ENCODE data around the gene OCSTAMP.

OCSTAMP gene

GRCh38 chr20:46507760-46508407, 42.6 kb downstream of the OCSTAMP start:
- no peak for DNase-seq
- H3K27me3 ChIP-seq (replicated peaks in 2 of 5; ENCODE audit: control insufficient read depth in 4 of 5, insufficient read depth in 5 of 5, low read length in 4 of 5): no peaks in the 10 kb centered on the region
- H3K9me3 ChIP-seq (ENCODE audit: control extremely low read depth in 1 of 5, control insufficient read depth in 4 of 5, insufficient read depth in 2 of 5, low read depth in 1 of 5, low read length in 4 of 5): peaks cover 10 to 38% (median 15%) of the 10 kb centered on the region in 5 experiments
- no peak overlapping the region for H3K27ac ChIP-seq (ENCODE audit: insufficient read depth in 1 of 2, low read depth in 1 of 2, low read length in 2 of 2, poor library complexity in 1 of 2, severe bottlenecking in 2 of 2)
- WGBS (ENCODE audit: insufficient coverage): 30% methylated on average over 1 of the region's 4 CpGs
- H3K4me3 ChIP-seq (ENCODE audit: control insufficient read depth in 1 of 7, extremely low read depth in 1 of 7, insufficient read depth in 4 of 7, low read depth in 2 of 7, low read length in 6 of 7): no peak overlapping the region
- POLR2A ChIA-PET: no interaction called here
- peaks cover 0 to 33% (median 8%) of the 10 kb centered on the region in 4 experiments for H3K36me3 ChIP-seq (ENCODE audit: control insufficient read depth in 4 of 4, insufficient read depth in 4 of 4, low read length in 3 of 4)
- H3K4me1 ChIP-seq (ENCODE audit: control extremely low read depth in 1 of 4, control insufficient read depth in 4 of 4, insufficient read depth in 4 of 4, low read length in 3 of 4): peaks cover 7 to 19% (median 13%) of the 10 kb centered on the region in 4 experiments
- CTCF ChIA-PET: no interaction called here

- Histone ChIP-seq H3K4me1 (ENCODE audit: control extremely low read depth in 1 of 4, control insufficient read depth in 4 of 4, insufficient read depth in 4 of 4, low read length in 3 of 4) (peaks cover 5 to 14% (median 12%) of the 10 kb centered on the region in 4 experiments), H3K4me3 (ENCODE audit: control insufficient read depth in 1 of 7, extremely low read depth in 1 of 7, insufficient read depth in 4 of 7, low read depth in 2 of 7, low read length in 6 of 7) (no peak overlapping the region), H3K27ac (ENCODE audit: insufficient read depth in 1 of 2, low read depth in 1 of 2, low read length in 2 of 2, poor library complexity in 1 of 2, severe bottlenecking in 2 of 2) (no peak overlapping the region), H3K27me3 (replicated peaks in 2 of 5; ENCODE audit: control insufficient read depth in 4 of 5, insufficient read depth in 5 of 5, low read length in 4 of 5) (no peaks in the 10 kb centered on the region), H3K9me3 (ENCODE audit: control extremely low read depth in 1 of 5, control insufficient read depth in 4 of 5, insufficient read depth in 2 of 5, low read depth in 1 of 5, low read length in 4 of 5) (peaks cover 22 to 61% (median 33%) of the 10 kb centered on the region in 5 experiments), H3K36me3 (ENCODE audit: control insufficient read depth in 4 of 4, insufficient read depth in 4 of 4, low read length in 3 of 4) (peaks cover 0 to 43% (median 10%) of the 10 kb centered on the region in 4 experiments)
- no peak for DNase-seq
- POLR2A ChIA-PET: no interaction called here
- CTCF ChIA-PET: no interaction called here
- 97% methylated on average over 3 of the region's 3 CpGs for WGBS (ENCODE audit: insufficient coverage)
Measured at GRCh38 chr20:46505506-46505905, 44.9 kb downstream of the OCSTAMP start.

GRCh38 chr20:46501961-46502360, 48.5 kb downstream of the OCSTAMP start:
- POLR2A ChIA-PET: no interaction called here
- CTCF ChIA-PET: no interaction called here
- DNase-seq: no peak
- Histone ChIP-seq H3K4me3 (ENCODE audit: control insufficient read depth in 1 of 7, extremely low read depth in 1 of 7, insufficient read depth in 4 of 7, low read depth in 2 of 7, low read length in 6 of 7) (peak overlapping the region in 1 of 7 experiments; percentile 22), H3K4me1 (ENCODE audit: control extremely low read depth in 1 of 4, control insufficient read depth in 4 of 4, insufficient read depth in 4 of 4, low read length in 3 of 4) (no peaks in the 10 kb centered on the region), H3K36me3 (ENCODE audit: control insufficient read depth in 4 of 4, insufficient read depth in 4 of 4, low read length in 3 of 4) (peaks cover 0 to 51% (median 10%) of the 10 kb centered on the region in 4 experiments), H3K27ac (ENCODE audit: insufficient read depth in 1 of 2, low read depth in 1 of 2, low read length in 2 of 2, poor library complexity in 1 of 2, severe bottlenecking in 2 of 2) (no peak overlapping the region), H3K27me3 (replicated peaks in 2 of 5; ENCODE audit: control insufficient read depth in 4 of 5, insufficient read depth in 5 of 5, low read length in 4 of 5) (no peaks in the 10 kb centered on the region), H3K9me3 (ENCODE audit: control extremely low read depth in 1 of 5, control insufficient read depth in 4 of 5, insufficient read depth in 2 of 5, low read depth in 1 of 5, low read length in 4 of 5) (peaks cover 27 to 88% (median 46%) of the 10 kb centered on the region in 5 experiments)
- WGBS (ENCODE audit: insufficient coverage): 98% methylated on average over 5 of the region's 6 CpGs

- 100% methylated on average over 1 of the region's 5 CpGs for WGBS (ENCODE audit: insufficient coverage)
- no peak for DNase-seq
- ChIA-PET POLR2A (no interaction called here), CTCF (no interaction called here)
- H3K27ac ChIP-seq (ENCODE audit: insufficient read depth in 1 of 2, low read depth in 1 of 2, low read length in 2 of 2, poor library complexity in 1 of 2, severe bottlenecking in 2 of 2): no peak overlapping the region
- no peaks in the 10 kb centered on the region for H3K4me1 ChIP-seq (ENCODE audit: control extremely low read depth in 1 of 4, control insufficient read depth in 4 of 4, insufficient read depth in 4 of 4, low read length in 3 of 4)
- H3K9me3 ChIP-seq (ENCODE audit: control extremely low read depth in 1 of 5, control insufficient read depth in 4 of 5, insufficient read depth in 2 of 5, low read depth in 1 of 5, low read length in 4 of 5): peaks cover 28 to 91% (median 46%) of the 10 kb centered on the region in 5 experiments
- H3K4me3 ChIP-seq (ENCODE audit: control insufficient read depth in 1 of 7, extremely low read depth in 1 of 7, insufficient read depth in 4 of 7, low read depth in 2 of 7, low read length in 6 of 7): peak overlapping the region in 1 of 7 experiments; percentile 22
- H3K27me3 ChIP-seq (replicated peaks in 2 of 5; ENCODE audit: control insufficient read depth in 4 of 5, insufficient read depth in 5 of 5, low read length in 4 of 5): no peaks in the 10 kb centered on the region
- H3K36me3 ChIP-seq (ENCODE audit: control insufficient read depth in 4 of 4, insufficient read depth in 4 of 4, low read length in 3 of 4): peaks cover 0 to 55% (median 10%) of the 10 kb centered on the region in 4 experiments
Measured at GRCh38 chr20:46501337-46501942, 49.0 kb downstream of the OCSTAMP start.

GRCh38 chr20:46494077-46494476, 56.4 kb downstream of the OCSTAMP start:
- Histone ChIP-seq H3K27me3 (replicated peaks in 2 of 5; ENCODE audit: control insufficient read depth in 4 of 5, insufficient read depth in 5 of 5, low read length in 4 of 5) (no peaks in the 10 kb centered on the region), H3K36me3 (ENCODE audit: control insufficient read depth in 4 of 4, insufficient read depth in 4 of 4, low read length in 3 of 4) (peaks cover 0 to 13% (median 0%) of the 10 kb centered on the region in 4 experiments), H3K4me1 (ENCODE audit: control extremely low read depth in 1 of 4, control insufficient read depth in 4 of 4, insufficient read depth in 4 of 4, low read length in 3 of 4) (no peaks in the 10 kb centered on the region), H3K27ac (ENCODE audit: insufficient read depth in 1 of 2, low read depth in 1 of 2, low read length in 2 of 2, poor library complexity in 1 of 2, severe bottlenecking in 2 of 2) (no peak overlapping the region), H3K9me3 (ENCODE audit: control extremely low read depth in 1 of 5, control insufficient read depth in 4 of 5, insufficient read depth in 2 of 5, low read depth in 1 of 5, low read length in 4 of 5) (peaks cover 3 to 32% (median 6%) of the 10 kb centered on the region in 5 experiments), H3K4me3 (ENCODE audit: control insufficient read depth in 1 of 7, extremely low read depth in 1 of 7, insufficient read depth in 4 of 7, low read depth in 2 of 7, low read length in 6 of 7) (no peak overlapping the region)
- CTCF ChIA-PET: interaction anchor here (1.0 kb wide), 1 partner anchor 13 kb away, joined by 4 read pairs; no protein-coding TSS in a partner anchor
- no peak for DNase-seq
- WGBS (ENCODE audit: insufficient coverage): 92% methylated on average over 2 of the region's 4 CpGs
- POLR2A ChIA-PET: no interaction called here

GRCh38 chr20:46491354-46491753, 59.1 kb downstream of the OCSTAMP start:
- Histone ChIP-seq H3K27me3 (replicated peaks in 2 of 5; ENCODE audit: control insufficient read depth in 4 of 5, insufficient read depth in 5 of 5, low read length in 4 of 5) (no peaks in the 10 kb centered on the region), H3K4me1 (ENCODE audit: control extremely low read depth in 1 of 4, control insufficient read depth in 4 of 4, insufficient read depth in 4 of 4, low read length in 3 of 4) (no peaks in the 10 kb centered on the region), H3K9me3 (ENCODE audit: control extremely low read depth in 1 of 5, control insufficient read depth in 4 of 5, insufficient read depth in 2 of 5, low read depth in 1 of 5, low read length in 4 of 5) (peaks cover 0 to 11% (median 0%) of the 10 kb centered on the region in 5 experiments), H3K36me3 (ENCODE audit: control insufficient read depth in 4 of 4, insufficient read depth in 4 of 4, low read length in 3 of 4) (peaks cover 0 to under 1% (median 0%) of the 10 kb centered on the region in 4 experiments), H3K4me3 (ENCODE audit: control insufficient read depth in 1 of 7, extremely low read depth in 1 of 7, insufficient read depth in 4 of 7, low read depth in 2 of 7, low read length in 6 of 7) (no peak overlapping the region), H3K27ac (ENCODE audit: insufficient read depth in 1 of 2, low read depth in 1 of 2, low read length in 2 of 2, poor library complexity in 1 of 2, severe bottlenecking in 2 of 2) (no peak overlapping the region)
- ChIA-PET CTCF (no interaction called here), POLR2A (no interaction called here)
- WGBS (ENCODE audit: insufficient coverage): 80% methylated on average over 1 of the region's 8 CpGs
- no peak for DNase-seq

Data from common myeloid progenitor, CD34-positive (primary cell).